Karpas-422 (cell line): Measurements from ENCODE around the gene SLC4A2. TPM values are rescaled to one million over a fixed set of nuclear protein-coding genes. Genes with fewer than 3 reads are reported as not detected.

Source experiments
- DNase-seq: peaks from one replicate; pipeline ENCODE4 v3.0.0-alpha.2; 2015
- H2AFZ ChIP-seq: fragments of 200-600 bp; sonication (generic); 2 replicates; pipeline ENCODE4 v1.6.1; 2014; ENCODE audit warnings: antibody characterized with exemption, low read length, mixed read lengths
- H3K27ac ChIP-seq: fragments of 200-600 bp; sonication (generic); 2 replicates; pipeline ENCODE4 v1.5.1; 2014; ENCODE audit warnings: mild to moderate bottlenecking, low read length, moderate library complexity
- H3K27me3 ChIP-seq: fragments of 200-600 bp; sonication (generic); 2 replicates; pipeline ENCODE4 v1.6.1; 2014; ENCODE audit warnings: low read length, mixed read lengths
- H3K36me3 ChIP-seq: fragments of 200-600 bp; sonication (generic); 2 replicates; pipeline ENCODE4 v1.6.1; 2014; ENCODE audit warnings: low read length, mixed read lengths; ENCODE audit not compliant: insufficient read depth
- H3K4me1 ChIP-seq: fragments of 200-600 bp; sonication (generic); 2 replicates; pipeline ENCODE4 v1.6.1; 2014; ENCODE audit warnings: mild to moderate bottlenecking, low read length, mixed read lengths
- H3K4me2 ChIP-seq: fragments of 200-600 bp; sonication (generic); 2 replicates; pipeline ENCODE4 v1.6.1; 2014; ENCODE audit warnings: low read length, low read depth, mild to moderate bottlenecking; ENCODE audit not compliant: poor library complexity, severe bottlenecking
- H3K4me3 ChIP-seq: fragments of 200-600 bp; sonication (generic); 2 replicates; pipeline ENCODE4 v1.5.1; 2014; ENCODE audit warnings: mild to moderate bottlenecking, antibody characterized with exemption, low read length, mixed read lengths
- H3K79me2 ChIP-seq: fragments of 200-600 bp; sonication (generic); 2 replicates; pipeline ENCODE4 v1.6.1; 2014; ENCODE audit warnings: mild to moderate bottlenecking, low read length, mixed read lengths
- H3K9ac ChIP-seq: fragments of 200-600 bp; sonication (generic); 2 replicates; pipeline ENCODE4 v1.6.0; 2014; ENCODE audit warnings: low read length
- H3K9me2 ChIP-seq: fragments of 200-600 bp; sonication (generic), shearing (Covaris generic); replicated peaks from 2 replicates; pipeline ENCODE4 v1.6.0; 2014; ENCODE audit warnings: mild to moderate bottlenecking, low read length, moderate library complexity; ENCODE audit not compliant: insufficient read depth
- H3K9me3 ChIP-seq: fragments of 300-700, 200-600 bp; sonication (generic); 2 replicates; pipeline ENCODE4 v1.6.1; 2014; ENCODE audit warnings: low read length, mixed read lengths
- H4K20me1 ChIP-seq: fragments of 200-600 bp; sonication (generic); 2 replicates; pipeline ENCODE4 v1.6.1; 2014; ENCODE audit warnings: mild to moderate bottlenecking, antibody characterized with exemption, low read length, low read depth; ENCODE audit not compliant: insufficient read depth
- total RNA-seq: library from RNA; depleted of rRNA; stranded (reverse); fragments of >200 nt; shearing (Covaris generic); gene quantifications from 2 replicates; pipeline ENCODE4 v1.2.3, GENCODE V29; 2014; ENCODE audit warnings: low replicate concordance

Gene SLC4A2
- total RNA-seq, 1 experiment from 2014 or later: 35.1 TPM

- H3K36me3 ChIP-seq: peaks cover 3% of the 10 kb centered on the region; the same call in 1 of the 2 replicates
- no peak overlapping the region for H3K9ac ChIP-seq
- no peaks in the 10 kb centered on the region for H3K9me3 ChIP-seq
- H3K4me1 ChIP-seq: peaks cover 1% of the 10 kb centered on the region
- no peak overlapping the region for H3K4me3 ChIP-seq
- H3K9me2 ChIP-seq: no peaks in the 10 kb centered on the region
- H2AFZ ChIP-seq: no peak overlapping the region
- H3K27me3 ChIP-seq: no peaks in the 10 kb centered on the region
- H3K79me2 ChIP-seq: peaks cover 12% of the 10 kb centered on the region
- DNase-seq: no peak
- H3K27ac ChIP-seq: no peak overlapping the region
- H4K20me1 ChIP-seq: peaks cover 2% of the 10 kb centered on the region; the same call in 1 of the 2 replicates
- no peak overlapping the region for H3K4me2 ChIP-seq
Measured at GRCh38 chr7:151066273-151066974, 7.0 kb downstream of the SLC4A2 start.

- H4K20me1 ChIP-seq: no peaks in the 10 kb centered on the region; the same call in 1 of the 2 replicates
- H3K79me2 ChIP-seq: no peaks in the 10 kb centered on the region
- H3K9ac ChIP-seq: no peak overlapping the region
- H3K4me3 ChIP-seq: no peak overlapping the region
- H3K9me3 ChIP-seq: no peaks in the 10 kb centered on the region
- DNase-seq: no peak
- H3K4me1 ChIP-seq: no peaks in the 10 kb centered on the region
- no peaks in the 10 kb centered on the region for H3K9me2 ChIP-seq
- no peak overlapping the region for H3K4me2 ChIP-seq
- H2AFZ ChIP-seq: no peak overlapping the region
- no peaks in the 10 kb centered on the region for H3K27me3 ChIP-seq
- H3K27ac ChIP-seq: no peak overlapping the region
- peaks cover 3% of the 10 kb centered on the region; the same call in 1 of the 2 replicates for H3K36me3 ChIP-seq
Measured at GRCh38 chr7:151068069-151068773, 8.8 kb downstream of the SLC4A2 start.

GRCh38 chr7:151069841-151070573, 10.6 kb downstream of the SLC4A2 start:
- Histone ChIP-seq H3K27me3 (no peaks in the 10 kb centered on the region), H3K79me2 (no peaks in the 10 kb centered on the region), H3K36me3 (peaks cover 3% of the 10 kb centered on the region; the same call in 1 of the 2 replicates), H3K27ac (no peak overlapping the region), H3K9me3 (no peaks in the 10 kb centered on the region), H4K20me1 (no peaks in the 10 kb centered on the region; the same call in 1 of the 2 replicates), H3K4me3 (no peak overlapping the region), H2AFZ (no peak overlapping the region), H3K4me2 (no peak overlapping the region), H3K4me1 (no peaks in the 10 kb centered on the region), H3K9me2 (no peaks in the 10 kb centered on the region), H3K9ac (no peak overlapping the region)
- no peak for DNase-seq

DNA sequence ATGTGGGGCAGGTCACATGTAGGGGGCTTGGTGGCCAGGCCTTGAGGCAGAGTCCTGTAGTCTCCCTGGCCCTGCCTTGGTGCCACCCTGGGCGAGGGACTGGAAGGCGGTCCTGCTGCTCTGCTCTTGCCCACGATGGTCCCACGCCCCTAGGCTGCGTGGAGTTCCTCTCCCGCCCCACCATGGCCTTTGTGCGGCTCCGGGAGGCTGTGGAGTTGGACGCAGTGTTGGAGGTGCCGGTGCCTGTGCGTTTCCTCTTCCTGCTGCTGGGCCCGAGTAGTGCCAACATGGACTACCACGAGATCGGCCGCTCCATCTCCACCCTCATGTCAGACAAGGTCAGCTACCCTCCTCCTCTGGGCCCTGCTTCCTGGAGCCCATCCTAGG, 11.2 kb downstream of the SLC4A2 start:
- no peaks in the 10 kb centered on the region for H3K27me3 ChIP-seq
- no peak overlapping the region for H3K4me3 ChIP-seq
- no peaks in the 10 kb centered on the region for H3K79me2 ChIP-seq
- H3K4me2 ChIP-seq: no peak overlapping the region
- H2AFZ ChIP-seq: no peak overlapping the region
- no peaks in the 10 kb centered on the region; the same call in 1 of the 2 replicates for H4K20me1 ChIP-seq
- H3K27ac ChIP-seq: no peak overlapping the region
- no peak for DNase-seq
- H3K4me1 ChIP-seq: no peaks in the 10 kb centered on the region
- H3K9me3 ChIP-seq: no peaks in the 10 kb centered on the region
- no peaks in the 10 kb centered on the region for H3K9me2 ChIP-seq
- peaks cover 3% of the 10 kb centered on the region; the same call in 1 of the 2 replicates for H3K36me3 ChIP-seq
- H3K9ac ChIP-seq: no peak overlapping the region

DNA sequence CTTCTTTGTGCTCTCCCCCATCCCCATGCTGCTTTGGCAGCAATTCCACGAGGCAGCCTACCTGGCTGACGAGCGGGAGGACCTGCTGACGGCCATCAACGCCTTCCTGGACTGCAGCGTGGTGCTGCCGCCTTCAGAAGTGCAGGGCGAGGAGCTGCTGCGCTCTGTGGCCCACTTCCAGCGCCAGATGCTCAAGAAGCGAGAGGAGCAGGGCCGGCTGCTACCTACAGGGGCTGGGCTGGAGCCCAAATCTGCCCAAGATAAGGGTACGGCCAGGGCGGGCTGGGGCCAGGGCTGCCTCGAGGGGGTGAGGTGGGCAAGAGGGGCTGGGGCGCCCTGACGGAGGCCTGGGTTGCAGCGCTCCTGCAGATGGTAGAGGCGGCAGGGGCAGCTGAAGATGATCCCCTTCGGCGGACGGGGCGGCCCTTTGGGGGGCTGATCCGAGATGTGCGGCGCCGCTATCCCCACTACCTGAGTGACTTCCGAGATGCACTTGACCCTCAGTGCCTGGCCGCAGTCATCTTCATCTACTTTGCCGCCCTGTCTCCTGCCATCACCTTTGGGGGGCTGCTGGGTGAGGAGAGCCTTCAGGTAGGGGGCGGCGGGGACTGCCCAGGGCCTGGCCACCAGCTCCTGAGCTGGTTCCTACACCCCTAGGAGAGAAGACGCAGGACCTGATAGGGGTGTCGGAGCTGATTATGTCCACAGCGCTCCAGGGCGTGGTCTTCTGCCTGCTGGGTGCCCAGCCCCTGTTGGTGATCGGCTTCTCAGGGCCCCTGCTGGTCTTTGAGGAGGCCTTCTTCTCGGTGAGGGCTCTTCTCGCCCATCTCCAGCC, 11.9 kb downstream of the SLC4A2 start:
- Histone ChIP-seq H3K27ac (no peak overlapping the region), H3K9me2 (no peaks in the 10 kb centered on the region), H3K4me2 (no peak overlapping the region), H3K9ac (no peak overlapping the region), H4K20me1 (no peaks in the 10 kb centered on the region; the same call in 1 of the 2 replicates), H2AFZ (no peak overlapping the region), H3K27me3 (no peaks in the 10 kb centered on the region), H3K79me2 (no peaks in the 10 kb centered on the region), H3K4me1 (no peaks in the 10 kb centered on the region), H3K36me3 (peaks cover 3% of the 10 kb centered on the region; the same call in 1 of the 2 replicates), H3K9me3 (no peaks in the 10 kb centered on the region), H3K4me3 (no peak overlapping the region)
- no peak for DNase-seq

DNA sequence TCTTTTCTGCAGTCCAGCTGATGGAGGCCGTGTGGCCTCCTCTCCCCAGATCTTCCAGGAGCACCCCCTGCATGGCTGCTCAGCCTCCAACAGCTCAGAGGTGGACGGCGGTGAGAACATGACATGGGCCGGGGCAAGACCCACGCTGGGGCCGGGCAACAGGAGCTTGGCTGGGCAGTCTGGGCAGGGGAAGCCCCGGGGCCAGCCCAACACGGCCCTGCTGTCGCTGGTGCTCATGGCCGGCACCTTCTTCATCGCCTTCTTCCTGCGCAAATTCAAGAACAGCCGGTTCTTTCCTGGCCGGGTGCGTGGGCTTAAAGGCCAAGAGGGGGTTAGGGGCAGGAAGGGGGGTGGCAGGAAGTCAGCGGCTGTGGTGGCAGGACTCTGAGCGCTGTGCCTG, 14.6 kb downstream of the SLC4A2 start:
- Histone ChIP-seq H3K4me3 (no peak overlapping the region), H3K79me2 (peaks cover 6% of the 10 kb centered on the region), H2AFZ (no peak overlapping the region), H3K9me2 (no peaks in the 10 kb centered on the region), H3K27me3 (no peaks in the 10 kb centered on the region), H3K4me2 (no peak overlapping the region), H3K27ac (no peak overlapping the region), H3K36me3 (peaks cover 2% of the 10 kb centered on the region), H3K4me1 (peaks cover 5% of the 10 kb centered on the region), H3K9ac (no peak overlapping the region), H3K9me3 (no peaks in the 10 kb centered on the region), H4K20me1 (no peaks in the 10 kb centered on the region; the same call in 1 of the 2 replicates)
- DNase-seq: no peak

- no peak overlapping the region for H3K4me2 ChIP-seq
- no peaks in the 10 kb centered on the region for H3K27me3 ChIP-seq
- H2AFZ ChIP-seq: no peak overlapping the region
- H3K36me3 ChIP-seq: peaks cover 2% of the 10 kb centered on the region
- H4K20me1 ChIP-seq: peaks cover 4% of the 10 kb centered on the region; the same call in 1 of the 2 replicates
- no peak overlapping the region for H3K4me3 ChIP-seq
- no peaks in the 10 kb centered on the region for H3K9me2 ChIP-seq
- H3K9me3 ChIP-seq: no peaks in the 10 kb centered on the region
- peaks cover 13% of the 10 kb centered on the region for H3K4me1 ChIP-seq
- H3K9ac ChIP-seq: no peak overlapping the region
- no peak for DNase-seq
- no peak overlapping the region for H3K27ac ChIP-seq
- H3K79me2 ChIP-seq: peaks cover 17% of the 10 kb centered on the region
Measured at GRCh38 chr7:151074817-151075661, 15.7 kb downstream of the SLC4A2 start.
